NCI-H146 treated with DMSO at 0.1 percent for 48 hours (cell line): ENCODE measurements around the gene OR14A2.
"Not testable (repeated sequence)": the region's sequence is repeated elsewhere in the genome, so short reads cannot be mapped to it uniquely, and the experiment has no call there.

Experiments used
- DNase-seq: peaks from one replicate; lab custom pipeline; 2025; ENCODE audit not compliant: unreplicated experiment; lab: John Stamatoyannopoulos, UW

The OR14A2 gene

GRCh38 chr1:247748041-247748440, at the start of gene OR14A2:
Gene OR14A2, minus strand, starts transcription at chr1:247748141.
- no peak for DNase-seq

GRCh38 chr1:247797518-247797917, 49.6 kb upstream of the OR14A2 start:
- DNase-seq, result no peak

- DNase-seq, result no peak
Observed at GRCh38 chr1:247769603-247770002, 21.7 kb upstream of the OR14A2 start.

- no peak for DNase-seq
Observed at GRCh38 chr1:247760456-247760855, 12.5 kb upstream of the OR14A2 start, which contains the start of gene OR1C1. Gene OR1C1, minus strand, starts transcription at chr1:247760556. Its CDS starts 2,150 bp downstream, at chr1:247758406.

GRCh38 chr1:247754311-247754710, 6.4 kb upstream of the OR14A2 start:
- not testable (repeated sequence) for DNase-seq

GRCh38 chr1:247749870-247750269, 1.9 kb upstream of the OR14A2 start:
- no peak for DNase-seq

GRCh38 chr1:247747616-247748015, 325 bp downstream of the OR14A2 start:
- no peak for DNase-seq

GRCh38 chr1:247746391-247746935, 1.5 kb downstream of the OR14A2 start:
- no peak for DNase-seq

- DNase-seq, result not testable (repeated sequence)
Observed at GRCh38 chr1:247742215-247742760, 5.7 kb downstream of the OR14A2 start.

- no peak for DNase-seq
Observed at GRCh38 chr1:247741756-247742155, 6.2 kb downstream of the OR14A2 start.

GRCh38 chr1:247740721-247741120, 7.2 kb downstream of the OR14A2 start:
- DNase-seq, result no peak

- DNase-seq, result no peak
Observed at GRCh38 chr1:247738315-247738714, 9.6 kb downstream of the OR14A2 start, which contains the start of gene OR14K1. Gene OR14K1, plus strand, starts transcription at chr1:247738615. Its CDS starts 0 bp downstream, at chr1:247738615.

- no peak for DNase-seq
Observed at GRCh38 chr1:247721222-247721621, 26.7 kb downstream of the OR14A2 start.

- DNase-seq, result no peak
Observed at GRCh38 chr1:247716546-247716945, 31.4 kb downstream of the OR14A2 start, which contains the start of gene OR6F1. Gene OR6F1, minus strand, starts transcription at chr1:247716646. Its CDS starts 3,891 bp downstream, at chr1:247712755.

- no peak for DNase-seq
Observed at GRCh38 chr1:247713753-247714152, 34.2 kb downstream of the OR14A2 start.

- DNase-seq, result not testable (repeated sequence)
Observed at GRCh38 chr1:247710681-247711080, 37.3 kb downstream of the OR14A2 start.

GRCh38 chr1:247701338-247701737, 46.6 kb downstream of the OR14A2 start:
- no peak for DNase-seq

GRCh38 chr1:247681288-247681897, 66.5 kb downstream of the OR14A2 start:
- peak; percentile 6 for DNase-seq

GRCh38 chr1:247680171-247680570, 67.8 kb downstream of the OR14A2 start:
- DNase-seq, result no peak

- DNase-seq, result no peak
Observed at GRCh38 chr1:247679639-247680038, 68.3 kb downstream of the OR14A2 start, which contains the start of gene OR13G1. Gene OR13G1, minus strand, starts transcription at chr1:247679739. Its CDS starts 6,698 bp downstream, at chr1:247673041.
